ENCODE data around the gene NUDT13. TPM values are rescaled to one million over a fixed set of nuclear protein-coding genes. Genes with fewer than 3 reads are reported as not detected.

NUDT13 gene
- total RNA-seq, 1 experiment from 2014 or later, result 1.5 TPM

DNA sequence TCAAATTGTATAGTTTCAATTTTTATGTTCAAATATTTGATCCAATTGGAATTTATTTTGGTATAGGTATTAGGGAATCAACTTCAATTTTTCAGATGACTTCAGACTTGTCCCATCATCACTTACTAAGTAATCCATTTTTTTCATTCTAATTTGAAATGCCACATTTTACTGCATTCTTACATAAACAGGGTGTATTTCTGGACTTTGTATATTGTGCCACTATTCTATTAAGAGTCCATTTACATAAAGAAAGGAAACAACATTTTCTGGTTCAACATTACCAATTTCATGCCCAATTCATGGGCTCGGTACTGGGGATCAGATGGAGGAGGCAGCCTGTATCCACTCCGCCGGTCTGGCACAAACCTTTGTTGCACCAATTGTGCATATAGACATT, 41.8 kb downstream of the NUDT13 start:
- H3K27ac Mint-ChIP-seq, result no peak overlapping the region
- Histone ChIP-seq H2BK5ac (ENCODE audit: insufficient read length, low read length) (no peak overlapping the region), H2BK20ac (ENCODE audit: low read depth, low read length, poor library complexity, severe bottlenecking) (no peak overlapping the region), H4K8ac (replicated peaks; ENCODE audit: insufficient read length, low read depth, low read length) (no peak overlapping the region), H3K27me3 (ENCODE audit: insufficient read depth, low read length) (no peaks in the 10 kb centered on the region), H3K79me2 (ENCODE audit: insufficient read depth, low read length) (no peaks in the 10 kb centered on the region), H3K9ac (ENCODE audit: extremely low read depth, insufficient read length, low read length) (no peak overlapping the region), H4K20me1 (ENCODE audit: control insufficient read depth, insufficient read depth, insufficient read length) (no peaks in the 10 kb centered on the region), H2AK5ac (ENCODE audit: insufficient read length, low read length) (no peak overlapping the region), H3K18ac (ENCODE audit: insufficient read length, low read depth, low read length) (no peak overlapping the region), H3K4me2 (ENCODE audit: insufficient read depth, insufficient read length, low read length) (no peak overlapping the region), H2BK120ac (ENCODE audit: low read depth, low read length, poor library complexity, severe bottlenecking) (no peak overlapping the region), H3K23me2 (ENCODE audit: insufficient read length, low read depth, low read length, poor library complexity, severe bottlenecking) (no peaks in the 10 kb centered on the region), H3K14ac (ENCODE audit: insufficient read depth, low read length) (no peak overlapping the region), H2BK12ac (ENCODE audit: insufficient read length, low read depth, low read length) (no peak overlapping the region), H3K4ac (ENCODE audit: low read depth, low read length) (no peak overlapping the region), H4K91ac (ENCODE audit: insufficient read length, low read depth, low read length) (no peak overlapping the region), H3K27ac (ENCODE audit: insufficient read length, low read depth, low read length) (no peak overlapping the region), H3K79me1 (ENCODE audit: insufficient read depth, low read depth, low read length, poor library complexity, severe bottlenecking) (no peaks in the 10 kb centered on the region), H2AFZ (ENCODE audit: low read length) (no peak overlapping the region), H2BK15ac (ENCODE audit: low read depth, low read length) (no peak overlapping the region), H3T11ph (ENCODE audit: low read length) (no peak overlapping the region), H3K9me3 (ENCODE audit: control insufficient read depth, low read depth, low read length) (no peaks in the 10 kb centered on the region), H4K5ac (ENCODE audit: insufficient read length, low read depth, low read length) (no peak overlapping the region), H3K4me1 (ENCODE audit: insufficient read depth, low read length) (no peaks in the 10 kb centered on the region), H3K56ac (ENCODE audit: insufficient read length, low read depth, low read length) (no peak overlapping the region), H3K23ac (ENCODE audit: insufficient read length, low read depth, low read length) (no peak overlapping the region)
- no peak overlapping the region for H3K4me3 Mint-ChIP-seq
- H3K27me3 Mint-ChIP-seq (ENCODE audit: low read depth), result no peaks in the 10 kb centered on the region
- TF ChIP-seq, protein P1, sequence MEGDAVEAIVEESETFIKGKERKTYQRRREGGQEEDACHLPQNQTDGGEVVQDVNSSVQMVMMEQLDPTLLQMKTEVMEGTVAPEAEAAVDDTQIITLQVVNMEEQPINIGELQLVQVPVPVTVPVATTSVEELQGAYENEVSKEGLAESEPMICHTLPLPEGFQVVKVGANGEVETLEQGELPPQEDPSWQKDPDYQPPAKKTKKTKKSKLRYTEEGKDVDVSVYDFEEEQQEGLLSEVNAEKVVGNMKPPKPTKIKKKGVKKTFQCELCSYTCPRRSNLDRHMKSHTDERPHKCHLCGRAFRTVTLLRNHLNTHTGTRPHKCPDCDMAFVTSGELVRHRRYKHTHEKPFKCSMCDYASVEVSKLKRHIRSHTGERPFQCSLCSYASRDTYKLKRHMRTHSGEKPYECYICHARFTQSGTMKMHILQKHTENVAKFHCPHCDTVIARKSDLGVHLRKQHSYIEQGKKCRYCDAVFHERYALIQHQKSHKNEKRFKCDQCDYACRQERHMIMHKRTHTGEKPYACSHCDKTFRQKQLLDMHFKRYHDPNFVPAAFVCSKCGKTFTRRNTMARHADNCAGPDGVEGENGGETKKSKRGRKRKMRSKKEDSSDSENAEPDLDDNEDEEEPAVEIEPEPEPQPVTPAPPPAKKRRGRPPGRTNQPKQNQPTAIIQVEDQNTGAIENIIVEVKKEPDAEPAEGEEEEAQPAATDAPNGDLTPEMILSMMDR (conservative IDR thresholded peaks at IDR 0.05), result no peak
- DNase-seq, result no peak
- no peaks in the 10 kb centered on the region for H3K4me1 Mint-ChIP-seq
- WGBS (ENCODE audit: extremely low coverage, insufficient read length, low lambda C conversion rate), result no CpG with 5 or more reads among the region's 3 CpGs
- H3K36me3 Mint-ChIP-seq (ENCODE audit: insufficient read depth in 1 of 3, low read depth in 3 of 3), result peaks cover 32 to 72% (median 45%) of the 10 kb centered on the region in 3 experiments
- H3K9me3 Mint-ChIP-seq, result no peaks in the 10 kb centered on the region

Measured in H9 (cell line).